SIG-M5 (cell line): ENCODE results near the gene LGALS1.

Experiments
- DNase-seq: peaks from one replicate; lab custom pipeline; 2025; lab: John Stamatoyannopoulos, UW

LGALS1 gene

DNA sequence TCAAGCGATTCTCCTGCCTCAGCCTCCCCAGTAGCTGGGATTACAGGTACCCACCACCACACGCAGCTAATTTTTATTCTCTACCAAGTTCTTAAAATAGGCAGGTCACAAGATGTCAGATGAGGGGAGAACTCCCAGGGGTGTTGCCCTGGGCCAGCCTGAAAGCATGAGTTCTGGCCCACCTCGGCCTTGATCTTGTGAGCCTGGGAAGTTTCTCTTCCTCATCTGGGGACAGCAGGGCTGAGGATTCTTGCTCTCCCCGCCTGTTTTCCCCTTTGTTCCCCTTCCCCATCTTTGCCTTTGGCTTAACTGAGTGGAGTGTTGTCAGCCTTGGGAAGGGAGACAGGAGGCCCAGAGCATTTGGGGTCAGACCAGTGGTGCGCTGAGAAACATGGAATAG is 13.4 kb upstream of the LGALS1 start:
- DNase-seq = no peak

- no peak for DNase-seq
Observed at GRCh38 chr22:37663521-37664140, 11.8 kb upstream of the LGALS1 start.

DNA sequence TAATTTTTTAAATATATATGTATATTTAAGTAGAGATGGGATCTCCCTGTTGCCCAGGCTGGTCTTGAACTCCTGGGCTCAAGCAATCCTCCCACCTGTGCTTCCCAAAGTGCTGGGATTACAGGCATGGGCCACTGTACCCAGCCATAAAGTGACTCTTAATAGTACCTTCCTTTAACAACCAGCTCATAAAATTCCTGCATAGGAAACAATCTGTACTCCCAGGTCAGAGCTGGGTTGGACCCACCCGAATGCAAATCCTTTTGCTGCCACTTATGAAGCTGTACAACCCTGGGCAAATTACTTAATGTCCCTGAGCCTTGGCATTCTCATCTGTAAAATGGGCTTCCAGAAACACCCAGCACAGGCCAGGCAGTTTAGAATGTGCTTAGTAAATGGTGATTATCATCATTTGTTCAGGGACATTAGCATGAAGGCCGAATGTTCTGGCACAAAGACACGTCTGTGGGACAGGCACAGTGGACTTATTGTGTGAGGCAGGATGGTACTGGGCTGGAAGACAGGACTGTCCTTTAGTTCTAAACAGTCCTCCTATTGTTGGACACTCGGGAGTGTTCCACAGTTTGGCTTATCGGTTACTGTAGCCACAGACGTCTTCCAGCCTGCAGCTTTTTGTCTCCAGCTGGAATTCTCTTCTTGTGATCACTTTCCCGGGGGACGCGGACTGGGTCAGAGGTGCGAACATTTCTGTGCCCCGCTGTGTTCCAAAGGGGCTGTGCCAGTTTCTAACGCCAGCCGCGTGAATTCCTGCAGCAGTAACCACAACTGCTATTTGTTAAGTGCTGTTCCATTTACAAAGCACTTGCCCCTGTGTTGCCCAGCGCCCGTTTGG is 11.0 kb upstream of the LGALS1 start:
- DNase-seq = no peak

GRCh38 chr22:37665487-37665886 is 9.9 kb upstream of the LGALS1 start:
- no peak for DNase-seq

- DNase-seq = no peak
Observed at GRCh38 chr22:37669586-37669985, 5.8 kb upstream of the LGALS1 start.

DNA sequence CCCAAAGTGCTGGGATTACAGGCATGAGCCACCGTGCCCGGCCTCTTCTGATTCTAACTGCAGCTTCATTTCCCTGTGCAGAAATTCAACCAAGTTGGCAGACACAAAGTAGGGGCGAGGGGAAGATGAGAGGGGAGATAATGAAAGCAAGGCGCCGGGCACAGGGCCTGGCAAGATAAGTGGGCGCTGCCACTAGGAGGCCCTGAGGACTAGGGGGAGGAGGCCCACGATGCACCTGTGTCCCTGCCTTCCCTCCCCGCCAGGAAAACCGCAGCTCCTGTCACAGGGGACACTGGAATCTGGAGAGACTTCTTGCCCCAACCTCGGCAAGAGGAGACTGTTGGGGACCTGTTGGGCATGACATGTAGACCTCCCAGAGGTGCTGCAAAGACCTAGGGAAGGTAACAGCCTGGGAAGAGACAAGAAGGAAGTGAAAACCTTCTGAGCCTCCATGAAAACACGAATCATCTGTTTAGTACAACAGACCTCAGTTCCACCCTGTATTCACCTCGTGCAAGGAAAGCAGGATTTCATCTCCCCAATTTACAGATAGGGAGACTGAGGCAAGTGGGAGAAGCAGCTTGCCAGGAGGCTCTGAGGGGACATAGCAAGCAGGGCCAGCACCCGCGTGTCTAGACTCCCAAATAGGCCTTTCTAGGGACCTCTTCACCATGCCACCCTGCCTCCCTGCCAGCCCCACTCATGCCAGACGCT is 3.1 kb upstream of the LGALS1 start:
- DNase-seq = no peak

DNA sequence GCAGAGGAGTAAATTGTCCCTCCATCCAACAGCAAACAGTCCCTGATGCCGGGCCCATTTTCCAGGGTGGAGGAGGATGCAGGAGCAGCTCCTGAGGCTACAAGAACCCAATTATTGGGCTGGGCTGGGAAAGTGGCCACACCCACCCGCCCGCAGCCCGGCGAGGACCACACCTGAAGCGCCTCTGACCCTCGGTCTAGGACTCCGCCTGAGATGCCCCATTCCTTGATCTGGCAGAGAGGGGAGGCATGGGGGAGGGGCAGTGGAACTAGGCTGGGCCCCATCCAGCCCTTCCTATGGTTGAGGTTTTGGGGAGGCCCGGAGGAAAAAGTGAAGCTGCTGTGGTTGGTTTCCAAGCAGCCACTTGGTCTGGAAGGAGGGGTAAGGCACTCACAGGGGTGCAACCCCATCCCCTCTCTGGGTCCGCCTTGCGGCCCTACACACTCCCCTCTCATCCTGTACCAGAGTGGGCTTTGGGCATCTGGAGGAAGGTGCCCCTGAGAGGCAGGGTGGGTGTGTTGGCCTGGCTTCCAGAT is 2.4 kb upstream of the LGALS1 start:
- no peak for DNase-seq

GRCh38 chr22:37674248-37674647 is 1.2 kb upstream of the LGALS1 start:
- no peak for DNase-seq

GRCh38 chr22:37675930-37676735 is 697 bp downstream of the LGALS1 start:
- no peak for DNase-seq

DNA sequence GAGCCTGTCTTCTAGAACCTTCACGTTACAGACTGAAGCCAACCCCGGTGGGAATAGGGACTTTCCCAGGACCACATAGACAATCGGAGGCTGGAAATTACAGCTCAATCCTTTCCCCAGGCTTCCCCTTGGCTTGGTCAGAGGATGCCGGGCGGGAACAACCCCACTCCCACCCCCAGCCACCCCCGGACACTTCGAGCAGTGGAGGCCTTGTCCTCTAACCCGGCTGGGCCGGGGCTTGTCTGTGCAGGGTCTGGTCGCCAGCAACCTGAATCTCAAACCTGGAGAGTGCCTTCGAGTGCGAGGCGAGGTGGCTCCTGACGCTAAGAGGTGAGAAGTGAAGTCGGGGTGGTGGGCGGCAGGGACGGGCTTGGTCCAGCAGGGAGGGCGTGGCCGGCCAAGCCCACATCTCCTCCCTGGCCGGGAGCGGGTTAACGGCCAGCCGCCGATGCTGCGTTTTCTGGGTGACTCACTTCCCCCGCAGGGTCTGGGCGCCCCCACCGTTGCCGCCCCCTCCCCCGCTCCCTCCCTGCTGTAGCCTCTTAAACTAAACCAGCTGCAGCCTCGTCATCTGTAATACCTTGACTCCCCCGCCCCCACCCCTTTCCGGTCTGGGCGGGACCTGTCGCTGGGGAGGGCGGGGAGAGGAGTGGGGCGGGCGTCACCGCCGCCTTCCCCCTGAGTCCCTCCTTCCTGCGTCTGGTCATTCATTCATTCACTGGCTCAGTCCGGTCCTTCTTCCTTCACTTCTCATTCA is 1.5 kb downstream of the LGALS1 start:
- peak; percentile 24 for DNase-seq

GRCh38 chr22:37677493-37677974 is 2.1 kb downstream of the LGALS1 start:
- no peak for DNase-seq

- DNase-seq = no peak
Observed at GRCh38 chr22:37678372-37678771, 2.9 kb downstream of the LGALS1 start.

DNA sequence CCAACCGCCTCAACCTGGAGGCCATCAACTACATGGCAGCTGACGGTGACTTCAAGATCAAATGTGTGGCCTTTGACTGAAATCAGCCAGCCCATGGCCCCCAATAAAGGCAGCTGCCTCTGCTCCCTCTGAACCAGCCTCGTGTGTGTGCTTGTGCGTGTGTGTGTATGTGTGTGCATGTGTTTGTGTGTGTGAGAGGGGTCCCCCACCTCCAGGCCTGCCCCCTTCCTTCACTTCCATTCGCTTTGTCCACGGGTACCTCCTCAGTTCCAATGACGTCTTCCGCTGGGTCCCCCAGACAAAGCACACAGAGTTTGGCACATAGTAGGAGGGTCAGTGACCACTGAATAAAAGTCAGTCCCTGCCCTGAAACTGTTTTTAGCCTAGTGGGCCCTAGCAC is 4.2 kb downstream of the LGALS1 start:
- no peak for DNase-seq

DNA sequence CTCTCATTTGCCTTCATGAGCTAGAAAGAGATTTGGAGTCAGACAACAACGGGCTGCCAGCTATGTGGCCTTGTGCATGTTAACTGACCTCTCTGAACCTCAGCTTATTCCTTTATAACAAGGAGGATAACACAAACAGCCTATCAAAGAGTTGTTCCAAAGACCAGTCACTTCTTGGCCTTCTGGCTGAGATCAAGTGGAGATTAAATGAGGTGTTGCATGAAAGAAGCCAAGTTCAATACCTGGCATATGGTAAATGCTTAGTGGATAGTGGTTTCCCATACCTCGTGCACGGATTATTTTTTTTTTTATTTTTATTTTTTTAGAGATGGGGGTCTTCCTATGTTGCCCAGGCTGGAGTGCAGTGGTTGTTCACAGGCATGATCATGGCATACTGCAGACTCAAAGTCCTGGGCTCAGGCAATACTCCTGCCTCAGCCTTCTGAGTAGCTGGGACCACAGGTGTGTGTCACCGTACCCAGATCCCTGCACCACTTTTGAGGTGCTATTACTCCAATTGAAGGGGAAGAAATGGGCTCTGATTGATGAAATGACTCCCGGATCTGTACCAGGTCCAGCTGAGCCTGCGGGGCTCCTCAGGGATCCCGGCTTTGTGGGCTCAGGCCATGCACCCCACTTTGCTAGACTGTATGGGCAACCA is 4.9 kb downstream of the LGALS1 start:
- no peak for DNase-seq

DNA sequence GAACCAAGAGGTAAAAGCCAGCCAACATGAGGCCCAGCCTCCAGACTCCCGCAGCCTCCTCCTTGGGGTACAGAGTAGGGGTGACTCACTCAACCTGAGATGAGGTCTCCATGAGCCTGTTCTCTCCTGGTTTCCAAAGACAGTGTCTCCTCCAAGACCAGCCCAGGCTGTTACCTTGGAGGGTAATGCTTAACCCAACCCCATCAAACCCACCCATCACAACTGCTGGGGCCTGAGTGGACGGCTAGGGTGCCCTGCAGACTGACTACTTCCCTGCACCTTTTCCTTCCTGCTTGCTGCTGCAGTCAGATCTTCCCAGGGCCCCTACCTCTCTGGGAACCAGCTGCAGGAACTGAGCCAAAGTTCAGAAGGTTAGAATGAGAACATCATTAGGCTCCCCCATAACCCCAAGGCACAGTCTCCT is 5.6 kb downstream of the LGALS1 start:
- DNase-seq = no peak

DNA sequence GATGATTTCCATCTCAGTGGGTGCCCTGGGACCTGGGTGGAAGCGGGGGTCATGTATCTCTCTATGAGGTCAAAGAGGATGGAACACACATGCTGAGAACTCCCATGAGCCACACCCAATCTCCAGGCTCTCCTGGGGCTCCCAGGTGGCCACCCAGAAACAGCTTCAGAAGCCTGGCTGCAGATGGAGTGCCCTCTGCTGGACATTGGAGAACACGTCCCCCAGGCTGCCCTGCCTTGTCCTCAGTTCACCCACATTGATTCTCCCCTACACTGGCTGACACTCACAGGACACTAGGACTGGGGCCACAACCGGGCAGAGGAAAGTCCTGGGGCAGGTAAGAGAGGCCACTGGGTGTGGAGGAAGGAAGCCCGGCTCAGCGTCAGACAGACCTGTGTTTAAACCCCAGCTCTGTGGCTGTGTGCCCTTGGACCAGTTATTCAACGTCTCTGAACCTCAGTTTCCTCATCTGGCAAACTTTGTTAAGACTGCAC is 6.2 kb downstream of the LGALS1 start:
- DNase-seq = no peak

DNA sequence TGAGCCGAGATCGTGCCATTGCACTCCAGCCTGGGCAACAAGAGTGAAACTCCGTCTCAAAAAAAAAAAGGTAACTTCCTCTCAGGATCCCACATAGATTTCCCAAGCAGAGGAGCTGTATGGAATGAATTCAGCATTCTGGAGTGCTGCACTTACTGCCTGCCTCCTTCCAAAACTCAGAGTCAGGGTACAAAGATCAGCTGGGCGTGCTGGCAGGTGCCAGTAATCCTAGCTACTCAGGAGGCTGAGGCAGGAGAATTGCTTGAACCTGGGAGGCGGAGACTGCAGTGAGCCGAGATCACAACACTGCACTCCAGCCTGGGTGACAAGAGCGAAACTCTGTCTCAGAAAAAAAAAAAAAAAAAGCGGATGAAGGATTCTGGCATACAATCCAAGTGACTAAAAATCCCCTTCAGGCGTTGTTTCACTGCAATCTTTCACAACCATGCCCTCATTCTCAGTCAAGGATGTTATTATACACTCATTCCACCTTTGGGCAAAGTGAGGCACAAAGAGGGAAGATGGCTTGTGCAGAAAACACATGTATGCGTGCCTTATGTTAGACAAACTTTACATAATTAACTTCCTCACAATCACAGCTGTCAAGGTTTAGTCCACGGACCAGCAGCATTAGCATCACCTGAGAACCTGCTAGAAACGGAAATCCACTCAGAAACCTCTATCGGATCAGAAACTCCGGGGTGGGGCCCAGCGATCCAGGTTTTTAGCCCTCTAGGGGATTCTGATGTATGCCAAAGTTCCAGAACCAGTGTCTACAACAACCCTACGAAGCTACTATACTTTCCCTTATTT is 9.6 kb downstream of the LGALS1 start:
- DNase-seq = no peak

DNA sequence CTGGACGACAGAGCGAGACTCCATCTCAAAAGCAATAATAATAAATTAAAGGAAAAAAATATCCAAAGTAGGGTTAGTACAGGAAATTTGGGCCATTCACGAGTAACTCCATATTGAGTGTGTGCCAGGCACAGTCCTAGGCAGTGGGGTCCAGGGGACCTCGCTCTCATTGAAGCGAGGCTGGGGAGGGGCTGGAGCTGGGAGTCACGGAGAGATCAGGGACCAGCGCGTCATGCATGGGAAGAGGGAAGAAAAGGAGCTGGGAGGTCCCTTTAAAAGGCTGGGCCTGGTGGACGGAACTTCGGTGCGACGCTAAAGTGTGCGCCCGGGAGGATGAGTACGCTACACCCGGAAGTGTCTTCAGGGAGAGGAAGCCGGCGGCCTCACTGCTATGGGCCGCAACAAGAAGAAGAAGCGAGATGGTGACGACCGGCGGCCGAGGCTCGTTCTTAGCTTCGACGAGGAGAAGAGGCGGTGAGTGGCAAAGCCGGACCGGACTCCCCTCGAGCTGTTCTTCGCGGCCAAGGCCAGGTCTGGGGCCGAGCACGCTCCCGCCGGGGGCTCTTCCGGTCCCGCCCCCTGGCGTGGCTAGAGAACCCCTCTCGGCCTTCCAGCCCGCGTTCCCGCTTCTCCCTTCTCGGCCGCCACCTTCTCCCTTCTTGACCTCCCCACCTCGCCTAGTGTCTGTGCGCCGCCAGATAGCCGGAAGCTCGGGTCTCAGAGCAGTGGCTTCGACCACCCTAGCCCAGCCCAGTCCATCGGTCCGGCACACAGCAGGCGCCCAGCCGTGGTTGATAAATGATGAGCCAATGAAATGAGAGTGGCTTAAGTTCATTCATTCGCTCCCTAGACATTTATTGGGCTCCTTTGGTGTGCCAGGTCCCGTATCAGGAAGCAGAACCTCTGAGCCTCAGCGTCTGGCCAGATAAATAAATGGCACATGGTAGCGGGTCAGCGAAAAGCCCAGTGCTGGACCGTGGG is 10.9 kb downstream of the LGALS1 start, which contains the start of gene NOL12:
TSS of gene NOL12 (plus strand) at position 342 of the 981 bp plus-strand sequence. CDS start at position 392, 50 bp downstream.
- no peak for DNase-seq
